GM18870 (cell line): ENCODE data around the gene TMC8.
A peak's percentile ranks its signal among the peaks of the same experiment; 100 is the strongest.
"Not testable (repeated sequence)": the region's sequence is repeated elsewhere in the genome, so short reads cannot be mapped to it uniquely, and the experiment has no call there.

Experiments
- ATAC-seq: cut with Tn5 transposase; IDR thresholded peaks from one replicate; pipeline ENCODE4 v1.9.1; 2021; ENCODE audit warnings: moderate library complexity; ENCODE audit not compliant: unreplicated experiment

The TMC8 gene

DNA sequence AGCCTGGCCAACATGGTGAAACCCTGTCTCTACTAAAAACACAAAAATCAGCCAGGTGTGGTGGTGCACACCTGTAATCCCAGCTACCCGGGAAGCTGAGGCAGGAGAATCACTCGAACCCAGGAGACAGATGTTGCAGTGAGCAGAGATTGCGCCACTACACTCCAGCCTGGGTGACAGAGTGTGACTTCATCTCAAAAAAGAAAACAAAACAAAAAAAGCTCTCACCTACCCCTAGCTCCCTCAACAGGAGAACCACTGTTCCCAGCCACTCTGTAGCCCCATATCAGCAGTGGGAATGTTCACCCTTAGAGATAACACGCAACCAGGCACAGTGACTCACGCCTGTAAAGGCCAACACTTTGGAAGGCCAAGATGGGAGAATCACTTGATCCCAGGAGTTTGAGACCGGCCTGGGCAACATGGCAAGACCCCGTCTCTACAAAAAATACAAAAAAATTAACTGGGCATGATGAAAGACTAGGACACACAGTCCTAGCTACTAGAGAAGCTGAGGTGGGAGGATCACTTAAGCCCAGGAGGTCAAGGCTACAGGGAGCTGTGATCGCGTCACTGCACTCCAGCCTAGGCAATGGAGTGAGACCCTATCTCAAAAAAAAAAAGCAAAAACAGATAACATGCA lies 5.4 kb downstream of the TMC8 start:
- ATAC-seq: no peak

DNA sequence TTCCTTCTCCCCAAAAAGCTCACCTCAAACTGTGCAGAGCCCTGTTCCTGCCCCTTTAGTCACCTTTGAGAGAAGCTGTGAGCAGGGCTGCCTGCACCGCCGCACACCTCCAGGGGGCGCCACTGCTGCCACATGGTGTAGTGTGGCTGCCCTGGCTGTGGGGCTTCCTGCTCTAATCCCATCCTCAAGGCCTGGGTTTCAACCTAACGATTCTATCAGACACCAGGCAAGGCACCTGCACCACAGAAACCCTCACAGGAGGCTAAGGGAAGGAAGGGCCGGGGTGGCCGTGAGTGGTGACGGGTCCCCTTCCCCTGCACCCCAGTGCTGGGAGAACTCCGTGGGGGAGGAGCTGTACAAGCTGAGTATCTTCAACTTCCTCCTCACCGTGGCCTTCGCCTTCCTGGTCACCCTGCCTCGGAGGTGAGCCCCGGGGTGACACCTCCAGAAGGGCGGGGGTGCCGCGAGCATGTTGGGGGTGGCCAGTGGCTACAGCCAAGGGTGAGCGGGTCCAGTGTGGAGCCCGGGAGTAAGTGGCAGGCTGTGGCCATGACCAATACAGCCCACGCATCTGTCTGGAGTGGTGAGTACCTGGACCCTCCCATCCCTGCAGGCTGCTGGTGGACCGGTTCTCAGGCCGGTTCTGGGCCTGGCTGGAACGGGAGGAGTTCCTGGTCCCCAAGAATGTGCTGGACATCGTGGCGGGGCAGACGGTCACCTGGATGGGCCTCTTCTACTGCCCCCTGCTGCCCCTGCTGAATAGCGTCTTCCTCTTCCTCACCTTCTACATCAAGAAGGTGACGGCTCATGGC lies 7.0 kb downstream of the TMC8 start:
- ATAC-seq: no peak

DNA sequence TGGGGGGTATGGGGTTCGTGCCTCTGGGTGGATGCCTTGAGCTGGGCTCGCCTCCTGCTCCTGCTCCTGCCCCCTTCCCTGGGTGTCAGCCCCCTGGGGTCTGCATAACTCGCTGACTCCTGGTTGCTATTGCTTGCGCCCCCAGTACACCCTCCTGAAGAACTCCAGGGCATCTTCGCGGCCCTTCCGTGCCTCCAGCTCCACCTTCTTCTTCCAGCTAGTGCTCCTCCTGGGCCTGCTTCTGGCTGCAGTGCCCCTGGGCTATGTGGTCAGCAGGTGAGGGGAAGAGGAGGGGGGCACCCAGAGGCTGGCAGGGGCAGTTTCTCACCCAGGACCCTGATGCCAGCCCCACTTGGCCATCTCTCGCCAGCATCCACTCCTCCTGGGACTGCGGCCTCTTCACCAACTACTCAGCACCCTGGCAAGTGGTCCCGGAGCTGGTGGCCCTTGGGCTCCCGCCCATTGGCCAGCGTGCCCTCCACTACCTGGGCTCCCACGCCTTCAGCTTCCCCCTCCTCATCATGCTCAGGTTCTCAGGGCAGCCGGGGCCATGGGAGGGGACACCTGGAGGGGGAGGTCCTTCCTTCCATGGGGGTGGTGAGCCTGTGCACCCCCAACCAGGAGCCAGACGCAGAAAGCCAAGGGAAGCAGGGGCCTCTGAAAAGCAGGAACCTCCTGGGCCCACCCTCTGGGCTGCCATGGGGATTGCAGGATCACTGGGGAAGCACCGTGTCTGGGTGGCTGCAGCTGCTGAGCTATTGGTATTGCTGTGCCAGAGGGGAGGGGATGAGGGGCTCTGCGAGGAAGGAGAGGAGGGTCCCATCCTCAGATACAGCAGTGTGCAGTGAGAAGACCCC lies 7.9 kb downstream of the TMC8 start:
- ATAC-seq: no peak

DNA sequence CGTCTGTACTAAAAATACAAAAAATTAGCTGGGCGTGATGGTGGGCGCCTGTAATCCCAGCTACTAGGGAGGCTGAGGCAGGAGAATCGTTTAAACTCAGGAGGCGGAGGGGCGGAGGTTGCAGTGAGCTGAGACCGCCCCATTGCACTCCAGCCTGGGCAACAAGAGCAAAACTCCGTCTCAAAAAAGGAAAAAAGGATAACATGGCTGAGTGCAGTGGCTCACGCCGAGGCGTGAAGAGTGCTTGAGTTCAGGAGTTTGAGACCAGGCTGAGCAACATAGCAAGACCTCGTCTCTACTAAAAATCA lies 9.2 kb downstream of the TMC8 start:
- not testable (repeated sequence) for ATAC-seq

DNA sequence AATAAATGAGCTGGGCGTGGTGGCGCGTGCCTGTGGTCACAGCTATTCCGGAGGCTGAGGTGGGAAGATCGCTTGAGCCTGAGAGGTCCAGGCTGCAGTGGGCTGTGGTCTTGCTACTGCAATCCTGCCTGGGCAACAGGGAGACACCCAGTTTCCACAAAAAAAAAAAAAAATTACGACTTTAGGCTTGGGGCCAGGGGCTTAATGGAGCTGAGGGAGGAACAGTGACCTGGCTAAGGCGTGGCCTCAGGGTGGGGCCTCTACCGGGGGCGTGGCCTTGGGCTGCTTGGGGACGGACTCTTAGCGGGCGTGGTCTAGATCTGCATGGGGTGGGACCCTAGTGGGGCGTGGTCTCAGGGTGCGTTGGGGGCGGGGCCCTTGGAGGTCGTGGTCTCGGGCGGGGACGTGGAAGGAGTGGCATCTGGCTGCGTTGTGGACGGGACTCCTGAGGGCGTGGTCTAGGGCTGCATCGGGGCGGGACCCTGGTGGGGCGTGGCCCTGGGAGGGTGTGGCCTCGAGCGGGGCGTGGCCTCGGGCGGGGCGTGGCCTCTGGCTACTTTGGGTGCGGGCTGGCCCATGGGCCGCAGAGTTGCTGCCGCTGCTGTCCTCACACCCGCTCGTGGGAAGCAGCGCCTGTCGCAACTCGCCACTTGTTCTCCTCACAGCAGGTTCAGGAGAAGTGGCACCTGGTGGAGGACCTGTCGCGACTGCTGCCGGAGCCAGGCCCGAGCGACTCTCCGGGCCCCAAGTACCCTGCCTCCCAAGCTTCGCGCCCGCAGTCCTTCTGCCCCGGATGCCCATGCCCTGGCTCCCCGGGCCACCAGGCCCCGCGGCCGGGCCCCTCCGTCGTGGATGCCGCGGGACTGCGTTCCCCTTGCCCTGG lies 9.8 kb downstream of the TMC8 start:
- peak; percentile 58 for ATAC-seq

DNA sequence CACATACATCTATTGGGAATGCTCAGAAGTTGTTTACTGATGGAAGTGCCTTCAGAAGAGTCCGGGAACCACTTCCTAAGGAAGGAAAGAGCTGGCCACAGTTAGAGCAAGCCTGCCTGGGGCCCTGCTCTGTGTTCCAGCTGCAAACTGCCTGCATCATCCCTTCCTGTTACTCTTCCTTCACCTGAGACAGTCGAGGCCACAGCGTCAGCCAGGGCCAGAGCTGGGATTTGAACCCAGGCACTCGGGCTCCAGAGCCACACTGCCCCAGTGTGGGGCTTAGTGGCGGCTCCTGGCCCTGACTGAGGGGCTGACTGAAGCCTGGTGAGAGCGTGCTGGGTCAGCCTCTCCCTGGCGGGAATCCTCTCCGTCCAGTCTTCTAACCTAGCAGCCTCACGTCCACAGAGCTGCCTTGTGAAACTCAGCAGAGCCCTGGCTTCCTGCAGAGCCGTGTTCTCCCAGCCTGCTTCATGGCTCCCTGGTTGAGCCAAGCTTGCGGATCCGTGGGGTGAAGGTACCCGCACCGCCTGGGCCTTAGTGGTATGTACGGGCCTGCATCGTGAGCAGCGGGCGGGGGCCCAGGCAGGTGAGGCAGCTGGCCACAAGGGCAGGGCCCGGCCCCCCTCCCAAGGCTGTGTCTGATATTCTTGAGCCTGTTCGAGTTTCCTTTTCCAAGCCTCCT lies 11.0 kb downstream of the TMC8 start:
- ATAC-seq: no peak

DNA sequence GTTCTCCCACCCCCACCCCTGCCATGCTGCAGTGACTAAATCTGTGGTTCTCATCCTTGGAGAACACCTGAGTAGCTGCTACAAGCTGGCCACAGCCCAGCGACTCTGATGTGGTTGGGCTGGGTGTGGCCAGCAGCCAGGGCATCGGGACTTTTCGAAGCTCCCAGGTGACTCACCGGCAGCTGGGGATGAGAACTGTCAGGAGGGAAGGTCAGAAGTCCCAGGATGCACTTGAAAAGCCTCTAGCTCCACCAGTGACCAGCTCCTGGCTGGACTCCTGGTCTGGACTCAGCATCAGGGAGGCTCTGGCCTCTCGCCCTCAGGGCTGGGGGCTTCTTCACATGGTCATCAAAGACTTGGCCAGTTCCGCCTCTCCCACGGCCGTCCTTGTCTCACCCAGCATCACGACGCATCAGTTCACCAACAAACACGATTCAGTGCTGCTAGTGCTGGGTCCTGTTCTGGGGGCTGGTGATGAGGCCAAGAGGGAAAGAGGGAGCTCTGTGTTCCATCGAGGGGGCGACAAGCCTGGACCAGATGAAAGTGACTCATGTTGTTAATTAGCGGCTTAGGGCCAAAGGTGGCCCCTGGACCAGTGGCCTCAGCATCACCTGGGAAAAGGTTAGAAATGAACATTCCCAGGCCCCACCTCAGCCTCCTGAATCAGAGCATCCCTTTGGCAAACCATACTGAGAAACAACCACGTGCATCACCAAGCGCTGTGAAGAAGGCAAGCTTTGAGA lies 11.7 kb downstream of the TMC8 start:
- no peak for ATAC-seq

DNA sequence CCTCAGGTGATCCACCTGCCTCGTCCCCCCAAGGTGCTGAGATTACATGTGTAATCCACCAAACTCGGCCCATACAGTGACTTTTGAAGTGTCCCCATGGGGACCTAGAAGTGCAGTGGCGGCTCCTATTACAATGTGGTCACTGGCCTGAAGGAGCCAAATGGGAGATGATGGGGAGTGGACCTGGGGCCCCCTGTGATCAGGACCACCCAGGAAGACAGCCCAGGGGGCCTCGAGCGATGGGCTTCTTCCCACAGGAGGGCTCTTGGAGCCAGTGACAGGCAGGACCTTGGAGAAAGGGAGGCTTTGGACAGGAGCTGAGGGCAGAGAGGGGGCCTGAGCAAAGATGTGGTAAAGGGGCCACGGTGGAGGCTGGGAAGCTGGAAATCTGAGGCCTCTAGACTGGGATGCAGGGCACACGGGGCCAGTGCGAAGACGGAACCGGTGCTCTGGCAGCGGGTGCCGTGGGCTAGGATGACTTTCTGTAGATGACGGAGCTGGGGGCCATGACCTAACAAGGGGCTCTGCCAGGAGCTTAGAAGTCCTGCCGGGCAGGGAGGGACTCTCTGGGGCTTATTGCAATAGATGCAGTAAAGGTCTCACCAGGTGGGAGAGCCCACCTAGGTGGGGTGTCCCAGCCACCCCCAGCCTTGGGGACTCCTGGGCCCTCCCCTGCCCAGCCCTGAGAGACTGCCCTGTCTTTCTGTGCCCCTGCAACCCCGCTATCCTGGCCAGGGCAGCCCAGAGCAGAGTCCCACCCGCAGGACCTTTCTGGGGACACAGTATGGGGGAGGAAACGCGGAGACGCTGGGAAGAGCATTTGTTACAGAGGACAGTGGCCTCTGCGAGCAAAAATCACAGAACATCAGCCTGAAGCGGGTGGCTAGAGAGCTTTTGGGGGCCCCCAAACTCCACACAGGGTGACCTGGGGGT lies 12.9 kb downstream of the TMC8 start:
- no peak for ATAC-seq

DNA sequence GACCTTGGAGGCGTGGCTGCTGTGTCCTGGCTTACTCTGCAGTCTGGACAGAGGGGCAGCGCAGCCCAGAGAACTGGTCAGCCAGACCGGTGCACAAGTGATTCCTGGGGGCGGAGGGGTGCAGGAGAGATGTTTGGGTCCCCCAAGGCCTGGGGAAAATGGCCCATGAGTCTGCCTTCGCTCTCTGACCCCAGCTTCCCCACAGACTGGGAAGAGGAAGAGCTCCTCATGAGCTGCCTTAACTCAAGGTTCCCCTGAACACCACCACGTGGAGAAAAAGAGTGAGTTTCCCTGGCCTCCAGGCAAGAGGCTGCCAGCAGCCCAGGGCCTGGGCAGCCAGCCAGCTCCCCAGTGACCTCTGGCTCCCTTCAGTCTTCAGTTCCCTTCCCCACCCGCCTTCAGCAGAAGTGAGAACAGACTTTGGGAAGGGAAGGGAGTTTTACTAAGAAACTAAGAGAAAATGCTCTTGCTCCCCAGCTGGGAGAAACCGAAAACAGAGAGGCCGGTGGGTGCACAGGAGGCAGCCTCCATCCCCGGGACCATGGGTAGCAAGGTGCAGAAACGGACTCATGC lies 13.7 kb downstream of the TMC8 start:
- no peak for ATAC-seq

DNA sequence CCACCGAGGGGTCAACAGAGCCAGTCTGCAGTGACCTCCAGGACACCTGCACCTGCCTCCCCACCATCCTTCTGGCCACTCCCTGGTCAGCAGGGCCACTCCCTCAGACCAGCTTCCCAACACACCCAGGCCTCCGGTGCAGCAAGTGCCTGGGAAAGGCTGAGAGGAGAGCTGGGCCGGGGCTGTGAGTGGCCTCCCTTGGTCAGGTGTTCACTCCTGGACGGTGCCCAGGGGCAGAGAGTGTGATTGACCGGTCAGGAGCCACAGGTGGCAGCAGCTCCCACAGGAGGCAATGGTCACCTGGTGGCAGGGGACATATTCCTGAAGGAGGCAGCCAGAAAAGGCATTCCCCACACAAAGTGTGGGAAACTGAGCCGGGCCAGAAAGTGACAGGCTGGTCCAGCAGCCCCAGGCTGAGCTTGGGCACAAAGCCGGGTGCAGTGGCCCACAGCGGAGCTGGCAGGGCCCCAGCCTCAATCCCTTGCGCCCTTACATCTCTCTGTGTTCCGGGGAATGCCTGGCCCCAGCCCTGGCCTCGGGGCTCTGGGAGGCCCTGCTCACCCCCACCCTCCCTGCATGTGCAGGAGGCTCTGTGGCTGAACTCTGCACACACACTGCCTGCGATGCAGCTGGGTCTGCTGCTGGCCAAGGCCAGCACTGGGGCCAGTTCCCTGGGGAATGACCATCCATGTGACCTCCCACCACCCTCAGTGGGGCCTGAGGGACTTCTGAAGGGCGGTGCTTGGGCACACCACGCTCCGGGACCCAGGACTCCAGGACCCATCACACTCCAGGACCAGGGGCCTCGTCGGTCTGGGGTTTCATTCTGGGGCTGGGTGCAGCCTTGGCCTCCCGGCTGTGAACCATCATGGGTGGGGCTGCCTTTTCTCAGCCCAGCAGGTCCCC lies 14.4 kb downstream of the TMC8 start:
- ATAC-seq: no peak

DNA sequence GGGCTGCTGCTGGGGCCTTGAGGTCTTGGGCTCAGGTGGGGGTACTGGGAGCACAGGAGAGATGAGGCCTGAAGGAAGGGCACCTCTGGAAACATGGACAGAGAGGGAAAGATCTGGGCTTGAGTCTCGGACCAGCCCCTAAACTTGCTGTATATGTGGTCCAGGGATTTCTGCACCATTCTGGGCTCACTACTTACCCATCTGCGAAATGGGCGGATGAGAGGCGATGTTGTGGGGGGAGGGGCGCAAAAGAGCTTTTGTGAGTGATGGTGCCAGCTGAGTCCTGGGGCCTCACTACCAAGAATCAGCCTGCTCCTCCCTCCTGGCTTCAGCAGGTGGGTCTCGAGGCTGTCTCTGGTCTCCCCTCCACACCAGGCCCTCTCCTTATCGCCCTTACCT lies 15.9 kb downstream of the TMC8 start:
- ATAC-seq: no peak

DNA sequence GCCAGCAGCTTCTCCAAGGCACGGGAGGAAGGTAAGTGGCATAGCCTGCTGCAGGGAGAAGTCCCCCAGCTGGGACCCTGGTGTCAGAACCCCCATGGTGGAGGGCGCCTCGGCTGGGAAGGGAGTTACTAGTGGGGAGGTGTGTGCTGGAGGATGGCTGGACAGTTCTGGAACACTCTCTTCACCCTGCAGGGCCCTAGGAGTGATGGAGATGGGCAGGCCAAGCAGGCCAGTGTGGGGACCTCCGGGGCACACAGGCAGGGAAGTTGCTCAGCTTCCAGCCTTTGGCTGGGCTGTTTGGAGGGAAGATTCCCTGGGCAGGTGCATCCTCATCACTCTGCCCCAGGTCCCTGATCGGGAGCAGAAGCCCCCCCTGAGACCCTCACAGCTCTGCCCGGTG lies 16.3 kb downstream of the TMC8 start:
- ATAC-seq: no peak

DNA sequence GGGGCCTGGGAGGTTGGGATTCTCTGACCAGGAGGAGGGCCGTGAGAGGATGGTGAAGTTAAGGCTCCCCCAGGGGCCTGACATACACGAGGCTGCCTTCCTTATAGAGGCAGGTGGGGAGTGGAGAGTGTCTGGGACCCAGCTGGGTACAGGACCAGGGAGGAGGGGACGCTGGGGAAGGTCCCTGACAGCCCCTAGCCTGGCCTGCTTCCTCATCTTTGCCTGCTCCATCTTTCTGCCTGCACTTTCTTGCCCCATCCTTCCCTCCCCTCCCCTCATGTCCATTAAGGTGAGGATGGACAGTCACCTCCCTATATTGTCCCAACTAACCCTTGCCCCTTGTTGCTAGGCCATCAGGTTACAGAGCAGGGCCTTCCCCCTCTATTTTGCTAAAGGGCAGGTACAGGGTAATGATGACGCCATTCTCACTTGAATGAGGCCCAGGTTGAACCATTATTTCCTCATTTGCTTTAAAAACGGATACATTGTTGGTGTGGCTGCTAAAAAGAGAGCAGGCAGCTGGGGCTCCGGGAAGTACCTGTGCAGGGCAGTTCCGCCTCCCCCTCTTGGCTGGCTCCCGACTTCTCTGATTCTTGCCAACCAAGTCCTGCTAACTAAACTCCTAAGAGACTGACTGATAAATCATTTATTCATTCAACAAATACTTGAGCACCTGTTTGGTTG lies 16.9 kb downstream of the TMC8 start:
- no peak for ATAC-seq

DNA sequence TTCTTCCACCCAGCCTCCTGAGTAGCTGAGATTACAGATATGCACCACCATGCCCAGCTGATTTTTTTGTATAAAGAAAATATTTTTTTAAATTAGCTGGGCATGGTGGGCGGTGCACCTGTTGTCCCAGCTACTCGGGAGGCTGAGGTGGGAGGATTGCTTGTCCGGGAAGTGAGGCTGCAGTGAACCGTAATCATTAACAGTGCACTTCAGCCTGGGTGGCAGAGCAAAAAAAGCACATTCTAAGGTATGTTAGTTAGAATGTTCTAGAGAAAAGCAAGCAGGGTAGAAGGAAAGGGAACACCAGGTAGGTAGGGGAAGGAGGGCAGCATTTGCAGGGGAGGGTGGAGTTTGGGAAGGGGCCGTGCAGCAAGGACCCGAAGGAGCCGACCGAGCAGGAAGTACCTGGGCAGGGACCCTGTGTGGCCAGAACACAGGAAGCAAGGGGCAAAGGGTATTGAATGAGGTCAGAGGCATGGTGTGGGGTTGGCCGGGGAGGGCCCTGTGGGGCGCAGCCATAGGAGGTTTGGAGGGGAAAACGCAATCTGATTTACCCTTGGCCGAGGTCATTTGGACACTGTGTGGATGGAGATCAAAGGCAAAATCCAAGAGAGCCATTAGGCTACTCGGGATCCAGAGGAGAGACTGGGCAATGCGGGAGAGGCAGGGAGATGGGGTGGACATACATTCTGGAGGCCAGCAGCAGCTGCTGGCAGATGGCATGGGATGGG lies 17.9 kb downstream of the TMC8 start:
- no peak for ATAC-seq

DNA sequence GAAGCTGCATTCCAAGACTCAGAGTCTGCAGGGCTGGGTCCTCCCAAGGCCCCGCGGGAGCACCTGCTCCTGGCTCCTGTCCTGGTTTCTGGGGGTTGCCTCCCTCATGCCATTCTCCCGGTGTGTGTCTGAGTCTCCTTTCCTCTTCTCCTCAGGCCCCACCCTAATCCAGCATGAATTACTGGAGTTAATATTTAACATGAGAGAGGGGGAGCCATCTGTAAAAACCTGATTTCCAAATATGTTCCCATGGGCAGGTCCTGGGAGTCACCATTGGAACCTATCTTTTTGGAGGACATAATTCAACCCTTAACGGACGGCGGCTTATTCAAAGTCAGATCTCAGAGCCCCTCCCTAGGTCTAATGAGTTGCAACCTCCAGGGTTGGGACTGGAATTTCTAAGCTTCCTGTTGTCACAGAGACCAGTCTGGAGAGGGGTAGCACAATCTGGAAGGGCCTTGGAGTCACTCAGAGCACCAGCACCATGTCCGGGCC lies 21.0 kb downstream of the TMC8 start:
- no peak for ATAC-seq
